ENCODE results near the gene GABRG3. TPM values are rescaled to one million over a fixed set of nuclear protein-coding genes. Genes with fewer than 3 reads are reported as not detected.

The GABRG3 gene
- total RNA-seq, 1 experiment from 2014 or later = not detected

DNA sequence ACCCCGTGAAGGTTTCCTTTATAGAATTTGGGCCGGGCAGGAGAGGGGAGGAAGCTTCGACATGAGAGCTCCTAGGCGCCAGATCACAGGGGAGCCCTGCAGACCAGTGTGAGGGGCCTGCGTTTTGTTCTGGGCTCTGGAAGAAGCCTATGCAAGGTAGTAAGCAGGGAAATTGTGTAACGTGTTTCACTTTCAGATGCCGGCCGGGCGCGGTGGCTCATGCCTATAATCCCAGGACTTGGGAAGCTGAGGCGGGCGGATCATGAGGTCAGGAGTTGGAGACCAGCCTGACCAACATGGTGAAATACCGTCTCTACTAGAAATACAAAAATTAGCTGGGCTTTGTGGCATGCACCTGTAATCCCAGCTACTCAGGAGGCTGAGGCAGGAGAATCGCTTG lies 65.2 kb downstream of the GABRG3 start:
- no peaks in the 10 kb centered on the region for H3K9me2 ChIP-seq (ENCODE audit: insufficient read depth)
- ATAC-seq (no peak), DNase-seq (ENCODE audit: low read depth, low spot score) (no peak)
- H3K4me3 ChIP-seq (replicated peaks in 1 of 2; ENCODE audit: low read depth in 1 of 2, low read length in 2 of 2) = no peak overlapping the region
- no peaks in the 10 kb centered on the region for H3K36me3 ChIP-seq (ENCODE audit: control insufficient read depth in 1 of 2, insufficient read depth in 2 of 2, low read length in 2 of 2)
- TF ChIP-seq, protein P1, sequence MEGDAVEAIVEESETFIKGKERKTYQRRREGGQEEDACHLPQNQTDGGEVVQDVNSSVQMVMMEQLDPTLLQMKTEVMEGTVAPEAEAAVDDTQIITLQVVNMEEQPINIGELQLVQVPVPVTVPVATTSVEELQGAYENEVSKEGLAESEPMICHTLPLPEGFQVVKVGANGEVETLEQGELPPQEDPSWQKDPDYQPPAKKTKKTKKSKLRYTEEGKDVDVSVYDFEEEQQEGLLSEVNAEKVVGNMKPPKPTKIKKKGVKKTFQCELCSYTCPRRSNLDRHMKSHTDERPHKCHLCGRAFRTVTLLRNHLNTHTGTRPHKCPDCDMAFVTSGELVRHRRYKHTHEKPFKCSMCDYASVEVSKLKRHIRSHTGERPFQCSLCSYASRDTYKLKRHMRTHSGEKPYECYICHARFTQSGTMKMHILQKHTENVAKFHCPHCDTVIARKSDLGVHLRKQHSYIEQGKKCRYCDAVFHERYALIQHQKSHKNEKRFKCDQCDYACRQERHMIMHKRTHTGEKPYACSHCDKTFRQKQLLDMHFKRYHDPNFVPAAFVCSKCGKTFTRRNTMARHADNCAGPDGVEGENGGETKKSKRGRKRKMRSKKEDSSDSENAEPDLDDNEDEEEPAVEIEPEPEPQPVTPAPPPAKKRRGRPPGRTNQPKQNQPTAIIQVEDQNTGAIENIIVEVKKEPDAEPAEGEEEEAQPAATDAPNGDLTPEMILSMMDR (IDR thresholded peaks at IDR 0.05 in 2 of 3, conservative IDR thresholded peaks at IDR 0.05 in 1 of 3; ENCODE audit: borderline replicate concordance in 1 of 3, insufficient read depth in 1 of 3, low read depth in 2 of 3, low read length in 2 of 3) = no peak
- TF ChIP-seq CEBPB (IDR thresholded peaks at IDR 0.05; ENCODE audit: low read depth) (no peak), ELF1 (IDR thresholded peaks at IDR 0.05; ENCODE audit: borderline replicate concordance, low read depth) (no peak), EZH2 (IDR thresholded peaks at IDR 0.05) (no peak), FOSL1 (IDR thresholded peaks at IDR 0.05; ENCODE audit: low read depth) (no peak), EZH2phosphoT487 (IDR thresholded peaks at IDR 0.05; ENCODE audit: borderline replicate concordance) (no peak), SP1 (IDR thresholded peaks at IDR 0.05; ENCODE audit: low read depth) (no peak), SRF (IDR thresholded peaks at IDR 0.05; ENCODE audit: low read depth) (no peak), ZFX (IDR thresholded peaks at IDR 0.05) (no peak), POLR2AphosphoS5 (IDR thresholded peaks at IDR 0.05; ENCODE audit: low read depth, low read length) (no peak), YY1 (IDR thresholded peaks at IDR 0.05; ENCODE audit: extremely low read depth, insufficient replicate concordance, low read depth, low read length) (no peak), JUND (IDR thresholded peaks at IDR 0.05) (no peak)
- TF ChIP-seq, protein P2, sequence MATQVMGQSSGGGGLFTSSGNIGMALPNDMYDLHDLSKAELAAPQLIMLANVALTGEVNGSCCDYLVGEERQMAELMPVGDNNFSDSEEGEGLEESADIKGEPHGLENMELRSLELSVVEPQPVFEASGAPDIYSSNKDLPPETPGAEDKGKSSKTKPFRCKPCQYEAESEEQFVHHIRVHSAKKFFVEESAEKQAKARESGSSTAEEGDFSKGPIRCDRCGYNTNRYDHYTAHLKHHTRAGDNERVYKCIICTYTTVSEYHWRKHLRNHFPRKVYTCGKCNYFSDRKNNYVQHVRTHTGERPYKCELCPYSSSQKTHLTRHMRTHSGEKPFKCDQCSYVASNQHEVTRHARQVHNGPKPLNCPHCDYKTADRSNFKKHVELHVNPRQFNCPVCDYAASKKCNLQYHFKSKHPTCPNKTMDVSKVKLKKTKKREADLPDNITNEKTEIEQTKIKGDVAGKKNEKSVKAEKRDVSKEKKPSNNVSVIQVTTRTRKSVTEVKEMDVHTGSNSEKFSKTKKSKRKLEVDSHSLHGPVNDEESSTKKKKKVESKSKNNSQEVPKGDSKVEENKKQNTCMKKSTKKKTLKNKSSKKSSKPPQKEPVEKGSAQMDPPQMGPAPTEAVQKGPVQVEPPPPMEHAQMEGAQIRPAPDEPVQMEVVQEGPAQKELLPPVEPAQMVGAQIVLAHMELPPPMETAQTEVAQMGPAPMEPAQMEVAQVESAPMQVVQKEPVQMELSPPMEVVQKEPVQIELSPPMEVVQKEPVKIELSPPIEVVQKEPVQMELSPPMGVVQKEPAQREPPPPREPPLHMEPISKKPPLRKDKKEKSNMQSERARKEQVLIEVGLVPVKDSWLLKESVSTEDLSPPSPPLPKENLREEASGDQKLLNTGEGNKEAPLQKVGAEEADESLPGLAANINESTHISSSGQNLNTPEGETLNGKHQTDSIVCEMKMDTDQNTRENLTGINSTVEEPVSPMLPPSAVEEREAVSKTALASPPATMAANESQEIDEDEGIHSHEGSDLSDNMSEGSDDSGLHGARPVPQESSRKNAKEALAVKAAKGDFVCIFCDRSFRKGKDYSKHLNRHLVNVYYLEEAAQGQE (IDR thresholded peaks at IDR 0.05; ENCODE audit: low read depth) = no peak
- TF ChIP-seq, protein P3, sequence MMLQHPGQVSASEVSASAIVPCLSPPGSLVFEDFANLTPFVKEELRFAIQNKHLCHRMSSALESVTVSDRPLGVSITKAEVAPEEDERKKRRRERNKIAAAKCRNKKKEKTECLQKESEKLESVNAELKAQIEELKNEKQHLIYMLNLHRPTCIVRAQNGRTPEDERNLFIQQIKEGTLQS (IDR thresholded peaks at IDR 0.05) = no peak
- no peaks in the 10 kb centered on the region for H4K20me1 ChIP-seq (ENCODE audit: insufficient read depth)
- no peaks in the 10 kb centered on the region for H3K27me3 ChIP-seq (ENCODE audit: insufficient read depth, low read length)
- ChIA-PET POLR2A (no interaction called here), RAD21 (ENCODE audit: low non-redundant PET in 1 of 2, low total read pairs in 2 of 2, uncharacterized antibody in 2 of 2, unreplicated experiment in 2 of 2) (no interaction called here), CTCF (no interaction called here)
- H2AFZ ChIP-seq (ENCODE audit: low read depth, low read length, poor library complexity, severe bottlenecking) = no peak overlapping the region
- intact Hi-C loops (cut with micrococcal nuclease) = no loop called here
- no peaks in the 10 kb centered on the region for H3K79me2 ChIP-seq (ENCODE audit: insufficient read depth, low read length)
- no peaks in the 10 kb centered on the region for H3K4me1 ChIP-seq (ENCODE audit: control insufficient read depth in 1 of 2, insufficient read depth in 2 of 2, low read length in 2 of 2)
- H3K9ac ChIP-seq (ENCODE audit: low read length) = no peak overlapping the region
- H3K9me3 ChIP-seq (ENCODE audit: control insufficient read depth in 1 of 2, insufficient read depth in 1 of 2, low read depth in 1 of 2, low read length in 2 of 2) = peaks cover 9 to 29% of the 10 kb centered on the region in 2 experiments; a peak in 2 of 4 replicates
- H3K27ac ChIP-seq (ENCODE audit: low read depth, low read length) = no peak overlapping the region
- H3K4me2 ChIP-seq (ENCODE audit: low read length) = no peak overlapping the region
- BruUV-seq (replicated peaks) = no TSS peak

Data from HCT116 (cell line).